Panc1 (cell line): ENCODE results near the gene SMG1. TPM values are rescaled to one million over a fixed set of nuclear protein-coding genes. Genes with fewer than 3 reads are reported as not detected.
A peak's percentile ranks its signal among the peaks of the same experiment; 100 is the strongest.
"Not testable (repeated sequence)": the region's sequence is repeated elsewhere in the genome, so short reads cannot be mapped to it uniquely, and the experiment has no call there.

Experiments
- ATAC-seq: fragments of 200-7000 bp; cut with Tn5 transposase; 2 replicates; pipeline ENCODE4 v1.9.1; 2020; ENCODE audit warnings: mild to moderate bottlenecking, moderate library complexity
- Bru-seq: library from RNA; stranded (reverse); fragments of 400-500 nt; gene quantifications from one replicate; lab custom pipeline; 2021; lab: Mats Ljungman, UMichigan
- BruChase-seq, 2 experiments: library from RNA; stranded (reverse); fragments of 400-500 nt; gene quantifications; one replicate each; lab custom pipeline; 2021; lab: Mats Ljungman, UMichigan
- BruUV-seq: library from RNA; stranded (reverse); fragments of 400-500 nt; replicated peaks from 2 replicates; lab custom pipeline; 2021; lab: Mats Ljungman, UMichigan
- CTCF ChIA-PET: fragments of 300-600 bp; sonication (Branson Sonifier 250); formaldehyde crosslinking; loops from one replicate; lab custom pipeline; 2022; ENCODE audit warnings: antibody characterized with exemption; lab: Charles Lee
- POLR2A ChIA-PET: fragments of 300-600 bp; sonication (Branson Sonifier 250); formaldehyde crosslinking; loops from one replicate; lab custom pipeline; 2022; ENCODE audit warnings: antibody characterized with exemption; lab: Charles Lee
- DNase-seq: peaks from one replicate; pipeline ENCODE4 v3.0.0-alpha.2; 2010; ENCODE audit warnings: low read depth, low spot score
- H3K27ac ChIP-seq: 2 replicates; pipeline ENCODE4 v1.5.1; 2011; ENCODE audit warnings: mild to moderate bottlenecking, low read length, inconsistent platforms
- H3K27me3 ChIP-seq: fragments of 200-500 bp; sonication (Bioruptor generic); 2 replicates; pipeline ENCODE4 v1.6.0; 2014; ENCODE audit warnings: low read length, inconsistent platforms; ENCODE audit not compliant: control insufficient read depth, insufficient read depth
- H3K36me3 ChIP-seq: fragments of 200-500 bp; sonication (Bioruptor generic); 2 replicates; pipeline ENCODE4 v1.5.1; 2014; ENCODE audit warnings: inconsistent platforms, mild to moderate bottlenecking, low read length, moderate library complexity; ENCODE audit not compliant: control insufficient read depth, insufficient read depth
- H3K4me1 ChIP-seq: 2 replicates; pipeline ENCODE4 v1.5.1; 2011; ENCODE audit warnings: inconsistent platforms, mild to moderate bottlenecking, low read length, moderate library complexity; ENCODE audit not compliant: control insufficient read depth, insufficient read depth
- H3K4me3 ChIP-seq, 2 experiments: 2 replicates each; pipeline ENCODE4 v1.5.1; 2011 to 2012; ENCODE audit warnings: low read depth in 2 of 2, low read length in 2 of 2, mild to moderate bottlenecking in 2 of 2, inconsistent platforms in 1 of 2, moderate library complexity in 1 of 2
- H3K9me3 ChIP-seq: fragments of 200-500 bp; sonication (Bioruptor generic); 2 replicates; pipeline ENCODE4 v1.5.1; 2014; ENCODE audit warnings: low read depth, mild to moderate bottlenecking, inconsistent platforms, low read length, moderate library complexity; ENCODE audit not compliant: control insufficient read depth, insufficient read depth
- POLR2AphosphoS5 ChIP-seq: IDR thresholded peaks from 2 replicates; pipeline ENCODE4 v1.6.1; 2012; ENCODE audit warnings: mild to moderate bottlenecking, low read depth, low read length, moderate library complexity
- REST ChIP-seq, 2 experiments: IDR thresholded peaks; 2 replicates each; pipeline ENCODE4 v1.6.1; 2011 to 2012; ENCODE audit warnings: low read depth in 2 of 2, control low read depth in 1 of 2, low read length in 1 of 2, mild to moderate bottlenecking in 1 of 2, moderate library complexity in 1 of 2; ENCODE audit not compliant: insufficient read depth in 1 of 2
- SIN3A ChIP-seq: IDR thresholded peaks from 2 replicates; pipeline ENCODE4 v1.6.1; 2012; ENCODE audit warnings: low read depth, mild to moderate bottlenecking, low read length, moderate library complexity, borderline replicate concordance; ENCODE audit not compliant: insufficient read depth
- TCF7L2 ChIP-seq: IDR thresholded peaks from 2 replicates; pipeline ENCODE4 v1.6.1; 2011; ENCODE audit warnings: mild to moderate bottlenecking, low read depth, low read length, inconsistent platforms
- in situ Hi-C: cut with HindIII; loops from 2 replicates; pipeline ENCODE4 v1.10.0; 2016; ENCODE audit warnings: low sequenced_read_pairs, low pct_unique_long_range_greater_than_20kb
- intact Hi-C: fragments of 100-400 bp; cut with micrococcal nuclease; formaldehyde crosslinking; loops from one replicate; pipeline ENCODE4 v1.10.0; 2022; ENCODE audit not compliant: unreplicated experiment
- long read RNA-seq: library from polyadenylated mRNA; unstranded; transcript quantifications from one replicate; pipeline ENCODE4 v2.0.0, GENCODE V29; 2021; ENCODE audit not compliant: unreplicated experiment
- polyA plus RNA-seq: library from polyadenylated mRNA; unstranded; fragments of >200 nt; gene quantifications from one replicate; pipeline ENCODE4 v1.2.1, GENCODE V29; 2012; ENCODE audit warnings: missing spikeins; ENCODE audit not compliant: insufficient read length
- total RNA-seq: library from RNA; stranded (reverse); gene quantifications from one replicate; pipeline ENCODE4 v1.2.1, GENCODE V29; 2021; ENCODE audit not compliant: unreplicated experiment
- TF ChIP-seq, protein P1 (sequence below): fragments of 450-650 bp; IDR thresholded peaks from 2 replicates; pipeline ENCODE4 v1.5.1; 2017; ENCODE audit warnings: mild to moderate bottlenecking

The SMG1 gene
- total RNA-seq (113 TPM), Bru-seq, nascent RNA (percentile 96 among the genes with signal in this experiment), BruChase-seq, experiment 1, labeled RNA remaining after a 2-hour chase (percentile 98 among the genes with signal in this experiment), BruChase-seq, experiment 2, labeled RNA remaining after a 6-hour chase (percentile 98 among the genes with signal in this experiment)
- 30.3 TPM for polyA plus RNA-seq
- long read RNA-seq, partial matches to known transcripts, result 15 of 40 reads
- long read RNA-seq, other reads (novel, unspliced or antisense), result 25 of 40 reads

- H3K27me3 ChIP-seq, intact Hi-C loops, CTCF ChIA-PET, in situ Hi-C loops, H3K36me3 ChIP-seq, H3K4me1 ChIP-seq, H3K9me3 ChIP-seq, BruUV-seq: not testable (repeated sequence)
- POLR2A ChIA-PET, result interaction anchor here (0.7 kb wide), 2 partner anchors 11 to 31 kb away, joined by 4 to 11 read pairs; no protein-coding TSS in a partner anchor
- peak; percentile 92 for DNase-seq
- peak within 1 kb of the TSS; percentile 99 for H3K27ac ChIP-seq
- TF ChIP-seq POLR2AphosphoS5 (peak; percentile 73), REST (IDR thresholded peaks at IDR 0.05; ENCODE audit: insufficient read depth in 1 of 2, low read depth in 2 of 2, low read length in 1 of 2) (0 out of 4 replicates have a peak, but pooled peaks of 1 of the 2 experiments have one; percentile 24), TCF7L2 (peak; percentile 49; the same call in 1 of the 2 replicates), SIN3A (peak; percentile 90; the same call in 1 of the 2 replicates)
- H3K4me3 ChIP-seq, result peak within 1 kb of the TSS; percentile 80 to 95
- ATAC-seq, result peak; percentile 97
These were observed at the start of gene SMG1 for GRCh38 chr16:18925986-18926865. TSS of gene SMG1 (minus strand) at chr16:18926408. CDS start at chr16:18926041, 367 bp downstream.

GRCh38 chr16:18975109-18975508 is 48.9 kb upstream of the SMG1 start:
- DNase-seq, result no peak
- no peaks in the 10 kb centered on the region for H3K36me3 ChIP-seq
- H3K9me3 ChIP-seq, result no peaks in the 10 kb centered on the region
- H3K27me3 ChIP-seq, result no peaks in the 10 kb centered on the region
- in situ Hi-C loops, result loop anchor here (10.0 kb wide), 1 partner anchor 140 kb away; no protein-coding TSS in a partner anchor
- BruUV-seq, result no TSS peak
- H3K4me1 ChIP-seq, result no peaks in the 10 kb centered on the region
- H3K4me3 ChIP-seq, result no peak overlapping the region
- POLR2A ChIA-PET, result no interaction called here
- CTCF ChIA-PET, result interaction anchor here (1.2 kb wide), 1 partner anchor 8 kb away, joined by 3 read pairs; the partner anchor contains the start of gene TMC7
- no peak for ATAC-seq
- TF ChIP-seq, protein P1, sequence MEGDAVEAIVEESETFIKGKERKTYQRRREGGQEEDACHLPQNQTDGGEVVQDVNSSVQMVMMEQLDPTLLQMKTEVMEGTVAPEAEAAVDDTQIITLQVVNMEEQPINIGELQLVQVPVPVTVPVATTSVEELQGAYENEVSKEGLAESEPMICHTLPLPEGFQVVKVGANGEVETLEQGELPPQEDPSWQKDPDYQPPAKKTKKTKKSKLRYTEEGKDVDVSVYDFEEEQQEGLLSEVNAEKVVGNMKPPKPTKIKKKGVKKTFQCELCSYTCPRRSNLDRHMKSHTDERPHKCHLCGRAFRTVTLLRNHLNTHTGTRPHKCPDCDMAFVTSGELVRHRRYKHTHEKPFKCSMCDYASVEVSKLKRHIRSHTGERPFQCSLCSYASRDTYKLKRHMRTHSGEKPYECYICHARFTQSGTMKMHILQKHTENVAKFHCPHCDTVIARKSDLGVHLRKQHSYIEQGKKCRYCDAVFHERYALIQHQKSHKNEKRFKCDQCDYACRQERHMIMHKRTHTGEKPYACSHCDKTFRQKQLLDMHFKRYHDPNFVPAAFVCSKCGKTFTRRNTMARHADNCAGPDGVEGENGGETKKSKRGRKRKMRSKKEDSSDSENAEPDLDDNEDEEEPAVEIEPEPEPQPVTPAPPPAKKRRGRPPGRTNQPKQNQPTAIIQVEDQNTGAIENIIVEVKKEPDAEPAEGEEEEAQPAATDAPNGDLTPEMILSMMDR, result 0 out of 2 replicates have a peak, but pooled peaks have one; percentile 5
- no peak for TF ChIP-seq TCF7L2
- intact Hi-C loops, result no loop called here
- no peak overlapping the region for H3K27ac ChIP-seq
